BLaER1 (cell line): Measurements from ENCODE around the gene AARS1.
"Not testable (repeated sequence)": the region's sequence is repeated elsewhere in the genome, so short reads cannot be mapped to it uniquely, and the experiment has no call there.

Experiments used
- H3K27ac ChIP-seq: shearing (Covaris generic); formaldehyde crosslinking; 2 replicates; pipeline ENCODE4 v1.8.1; 2022
- H3K27me3 ChIP-seq: shearing (Covaris generic); formaldehyde crosslinking; 2 replicates; pipeline ENCODE4 v1.8.1; 2022
- H3K36me3 ChIP-seq: shearing (Covaris generic); formaldehyde crosslinking; 2 replicates; pipeline ENCODE4 v1.8.1; 2022
- H3K4me1 ChIP-seq: shearing (Covaris generic); formaldehyde crosslinking; 2 replicates; pipeline ENCODE4 v1.8.1; 2022
- H3K4me2 ChIP-seq: shearing (Covaris generic); formaldehyde crosslinking; 2 replicates; pipeline ENCODE4 v1.8.1; 2022
- H3K4me3 ChIP-seq: shearing (Covaris generic); formaldehyde crosslinking; 2 replicates; pipeline ENCODE4 v1.8.1; 2022
- H3K9ac ChIP-seq: shearing (Covaris generic); formaldehyde crosslinking; 2 replicates; pipeline ENCODE4 v1.8.1; 2022
- H3K9me3 ChIP-seq: shearing (Covaris generic); formaldehyde crosslinking; 2 replicates; pipeline ENCODE4 v1.8.1; 2022
- H4K20me1 ChIP-seq: shearing (Covaris generic); formaldehyde crosslinking; 2 replicates; pipeline ENCODE4 v1.8.1; 2022
- Cebpa-rat ChIP-seq: shearing (Covaris generic); IDR thresholded peaks from 2 replicates; pipeline ENCODE4 v1.8.1; 2022

The AARS1 gene

GRCh38 chr16:70276392-70276791, 12.9 kb downstream of the AARS1 start:
- TF ChIP-seq Cebpa-rat, result no peak
- Histone ChIP-seq H3K4me1 (no peaks in the 10 kb centered on the region), H3K9ac (no peak overlapping the region), H3K4me2 (no peak overlapping the region), H3K36me3 (peaks cover 99% of the 10 kb centered on the region), H4K20me1 (peaks cover 78% of the 10 kb centered on the region), H3K27me3 (no peaks in the 10 kb centered on the region), H3K9me3 (no peaks in the 10 kb centered on the region), H3K27ac (no peak overlapping the region), H3K4me3 (no peak overlapping the region)

- H3K27ac ChIP-seq, result no peak overlapping the region
These were observed 17.6 kb downstream of the AARS1 start for GRCh38 chr16:70271696-70272095.

GRCh38 chr16:70270176-70270575, 19.1 kb downstream of the AARS1 start:
- peaks cover 11% of the 10 kb centered on the region for H3K4me1 ChIP-seq
- no peak overlapping the region for H3K9ac ChIP-seq
- no peaks in the 10 kb centered on the region for H3K27me3 ChIP-seq
- H4K20me1 ChIP-seq, result peaks cover 61% of the 10 kb centered on the region
- peaks cover 99% of the 10 kb centered on the region for H3K36me3 ChIP-seq
- no peaks in the 10 kb centered on the region for H3K9me3 ChIP-seq
- H3K4me3 ChIP-seq, result no peak overlapping the region
- no peak overlapping the region for H3K27ac ChIP-seq
- H3K4me2 ChIP-seq, result no peak overlapping the region
- no peak for TF ChIP-seq Cebpa-rat

More at GRCh38 chr16:70271696-70272095, 17.6 kb downstream of the AARS1 start:
- Histone ChIP-seq H3K9me3 (no peaks in the 10 kb centered on the region), H4K20me1 (peaks cover 67% of the 10 kb centered on the region), H3K4me2 (no peak overlapping the region), H3K9ac (no peak overlapping the region), H3K36me3 (peaks cover 99% of the 10 kb centered on the region), H3K4me1 (peaks cover 11% of the 10 kb centered on the region), H3K27me3 (no peaks in the 10 kb centered on the region), H3K4me3 (no peak overlapping the region)
- no peak for TF ChIP-seq Cebpa-rat

GRCh38 chr16:70269471-70269870, 19.8 kb downstream of the AARS1 start:
- H3K4me1 ChIP-seq, result peaks cover 11% of the 10 kb centered on the region
- no peak overlapping the region for H3K4me2 ChIP-seq
- peaks cover 100% of the 10 kb centered on the region for H3K36me3 ChIP-seq
- peaks cover 63% of the 10 kb centered on the region for H4K20me1 ChIP-seq
- no peak overlapping the region for H3K4me3 ChIP-seq
- no peaks in the 10 kb centered on the region for H3K9me3 ChIP-seq
- H3K27ac ChIP-seq, result no peak overlapping the region
- TF ChIP-seq Cebpa-rat, result no peak
- no peaks in the 10 kb centered on the region for H3K27me3 ChIP-seq
- H3K9ac ChIP-seq, result no peak overlapping the region

GRCh38 chr16:70267922-70268321, 21.4 kb downstream of the AARS1 start:
- H3K9ac ChIP-seq, H3K4me2 ChIP-seq, H3K27me3 ChIP-seq, H3K4me3 ChIP-seq, H3K9me3 ChIP-seq, H3K27ac ChIP-seq: not testable (repeated sequence)
- Histone ChIP-seq H3K36me3 (peaks cover 100% of the 10 kb centered on the region), H4K20me1 (peaks cover 59% of the 10 kb centered on the region), H3K4me1 (peaks cover 11% of the 10 kb centered on the region)

GRCh38 chr16:70267516-70267915, 21.8 kb downstream of the AARS1 start:
- H3K4me2 ChIP-seq, result no peak overlapping the region
- no peaks in the 10 kb centered on the region for H3K9me3 ChIP-seq
- H3K9ac ChIP-seq, result no peak overlapping the region
- peaks cover 11% of the 10 kb centered on the region for H3K4me1 ChIP-seq
- no peaks in the 10 kb centered on the region for H3K27me3 ChIP-seq
- H3K4me3 ChIP-seq, result no peak overlapping the region
- H3K27ac ChIP-seq, result no peak overlapping the region
- H4K20me1 ChIP-seq, result peaks cover 55% of the 10 kb centered on the region
- H3K36me3 ChIP-seq, result peaks cover 100% of the 10 kb centered on the region
- TF ChIP-seq Cebpa-rat, result no peak

- H3K9ac ChIP-seq, H3K4me3 ChIP-seq, H3K27ac ChIP-seq, H3K27me3 ChIP-seq, H3K4me2 ChIP-seq, H3K4me1 ChIP-seq, H3K9me3 ChIP-seq: not testable (repeated sequence)
- peaks cover 100% of the 10 kb centered on the region for H3K36me3 ChIP-seq
- peaks cover 47% of the 10 kb centered on the region; the same call in 1 of the 2 replicates for H4K20me1 ChIP-seq
These were observed 29.4 kb downstream of the AARS1 start for GRCh38 chr16:70259903-70260302.

- no peaks in the 10 kb centered on the region for H3K4me1 ChIP-seq
- peaks cover 100% of the 10 kb centered on the region for H3K36me3 ChIP-seq
- no peak overlapping the region for H3K27ac ChIP-seq
- H3K4me3 ChIP-seq, result no peak overlapping the region
- H4K20me1 ChIP-seq, result peaks cover 52% of the 10 kb centered on the region; the same call in 1 of the 2 replicates
- TF ChIP-seq Cebpa-rat, result no peak
- no peak overlapping the region for H3K4me2 ChIP-seq
- no peak overlapping the region for H3K9ac ChIP-seq
- H3K9me3 ChIP-seq, result no peaks in the 10 kb centered on the region
- H3K27me3 ChIP-seq, result no peaks in the 10 kb centered on the region
These were observed 30.4 kb downstream of the AARS1 start for GRCh38 chr16:70258946-70259345.

- Histone ChIP-seq H3K36me3 (peaks cover 100% of the 10 kb centered on the region), H3K27ac (no peak overlapping the region), H3K4me2 (no peak overlapping the region), H3K9me3 (no peaks in the 10 kb centered on the region), H3K27me3 (no peaks in the 10 kb centered on the region), H3K9ac (no peak overlapping the region), H3K4me1 (no peaks in the 10 kb centered on the region), H4K20me1 (peaks cover 51% of the 10 kb centered on the region; the same call in 1 of the 2 replicates), H3K4me3 (no peak overlapping the region)
- TF ChIP-seq Cebpa-rat, result no peak
These were observed 31.2 kb downstream of the AARS1 start for GRCh38 chr16:70258065-70258464.

- TF ChIP-seq Cebpa-rat, result no peak
- no peak overlapping the region for H3K4me2 ChIP-seq
- H3K4me3 ChIP-seq, result no peak overlapping the region
- no peaks in the 10 kb centered on the region for H3K27me3 ChIP-seq
- peaks cover 100% of the 10 kb centered on the region for H3K36me3 ChIP-seq
- H3K9me3 ChIP-seq, result no peaks in the 10 kb centered on the region
- no peaks in the 10 kb centered on the region for H3K4me1 ChIP-seq
- no peak overlapping the region for H3K27ac ChIP-seq
- H4K20me1 ChIP-seq, result peaks cover 56% of the 10 kb centered on the region; the same call in 1 of the 2 replicates
- no peak overlapping the region for H3K9ac ChIP-seq
These were observed 31.9 kb downstream of the AARS1 start for GRCh38 chr16:70257391-70257790.

GRCh38 chr16:70255574-70255973, 33.7 kb downstream of the AARS1 start:
- TF ChIP-seq Cebpa-rat, result no peak
- Histone ChIP-seq H3K4me3 (no peak overlapping the region), H3K4me1 (no peaks in the 10 kb centered on the region), H3K27me3 (no peaks in the 10 kb centered on the region), H4K20me1 (peaks cover 62% of the 10 kb centered on the region), H3K4me2 (no peak overlapping the region), H3K27ac (no peak overlapping the region), H3K36me3 (peaks cover 87% of the 10 kb centered on the region), H3K9me3 (no peaks in the 10 kb centered on the region), H3K9ac (no peak overlapping the region)
